Measurements from ENCODE around the gene PLXNA4.

DNA sequence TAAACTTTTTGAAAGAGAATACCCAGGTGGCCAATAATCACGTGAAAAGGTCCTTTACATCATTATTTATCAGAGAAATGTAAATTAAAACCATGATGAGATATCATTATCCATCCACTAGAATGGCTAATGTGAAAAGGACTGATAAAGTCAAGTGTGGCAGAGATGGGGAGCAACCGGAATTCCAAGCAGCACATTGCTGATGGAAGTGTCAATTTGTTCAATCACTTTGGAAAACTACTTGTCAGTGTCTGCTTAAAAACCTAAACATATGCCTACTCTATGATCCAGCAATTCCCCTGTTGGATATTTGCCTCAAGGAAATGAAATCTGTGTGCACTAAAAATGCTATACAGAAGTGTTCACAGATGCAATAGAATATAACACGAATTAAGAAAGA lies 465.6 kb downstream of the PLXNA4 start:
- TF ChIP-seq, protein P1, sequence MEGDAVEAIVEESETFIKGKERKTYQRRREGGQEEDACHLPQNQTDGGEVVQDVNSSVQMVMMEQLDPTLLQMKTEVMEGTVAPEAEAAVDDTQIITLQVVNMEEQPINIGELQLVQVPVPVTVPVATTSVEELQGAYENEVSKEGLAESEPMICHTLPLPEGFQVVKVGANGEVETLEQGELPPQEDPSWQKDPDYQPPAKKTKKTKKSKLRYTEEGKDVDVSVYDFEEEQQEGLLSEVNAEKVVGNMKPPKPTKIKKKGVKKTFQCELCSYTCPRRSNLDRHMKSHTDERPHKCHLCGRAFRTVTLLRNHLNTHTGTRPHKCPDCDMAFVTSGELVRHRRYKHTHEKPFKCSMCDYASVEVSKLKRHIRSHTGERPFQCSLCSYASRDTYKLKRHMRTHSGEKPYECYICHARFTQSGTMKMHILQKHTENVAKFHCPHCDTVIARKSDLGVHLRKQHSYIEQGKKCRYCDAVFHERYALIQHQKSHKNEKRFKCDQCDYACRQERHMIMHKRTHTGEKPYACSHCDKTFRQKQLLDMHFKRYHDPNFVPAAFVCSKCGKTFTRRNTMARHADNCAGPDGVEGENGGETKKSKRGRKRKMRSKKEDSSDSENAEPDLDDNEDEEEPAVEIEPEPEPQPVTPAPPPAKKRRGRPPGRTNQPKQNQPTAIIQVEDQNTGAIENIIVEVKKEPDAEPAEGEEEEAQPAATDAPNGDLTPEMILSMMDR (IDR thresholded peaks at IDR 0.05 in 4 of 5, conservative IDR thresholded peaks at IDR 0.05 in 1 of 5), result no peak
- TF ChIP-seq POLR2A (IDR thresholded peaks at IDR 0.05), result no peak
